ENCODE measurements around the gene TAS2R16.

TAS2R16 gene

DNA sequence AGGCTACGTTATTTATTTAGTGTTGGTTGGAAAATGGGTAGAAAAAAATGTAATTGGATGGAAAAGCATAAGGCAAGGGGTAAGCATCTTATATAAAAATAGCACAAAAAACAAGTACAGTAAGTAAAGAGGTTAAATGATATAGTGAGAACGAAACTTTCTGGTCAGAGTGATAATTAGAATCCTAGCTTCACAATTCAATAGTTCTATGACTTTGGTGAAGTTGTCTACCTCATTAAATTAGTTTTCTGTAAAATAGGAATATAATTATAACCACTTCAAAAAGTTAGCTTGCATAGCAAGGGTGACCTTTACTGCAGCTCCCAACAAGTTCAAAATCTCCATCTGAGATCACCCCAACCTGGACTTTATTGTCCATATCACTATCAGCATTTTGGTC, 30.8 kb upstream of the TAS2R16 start:
- TF ChIP-seq, protein P1, sequence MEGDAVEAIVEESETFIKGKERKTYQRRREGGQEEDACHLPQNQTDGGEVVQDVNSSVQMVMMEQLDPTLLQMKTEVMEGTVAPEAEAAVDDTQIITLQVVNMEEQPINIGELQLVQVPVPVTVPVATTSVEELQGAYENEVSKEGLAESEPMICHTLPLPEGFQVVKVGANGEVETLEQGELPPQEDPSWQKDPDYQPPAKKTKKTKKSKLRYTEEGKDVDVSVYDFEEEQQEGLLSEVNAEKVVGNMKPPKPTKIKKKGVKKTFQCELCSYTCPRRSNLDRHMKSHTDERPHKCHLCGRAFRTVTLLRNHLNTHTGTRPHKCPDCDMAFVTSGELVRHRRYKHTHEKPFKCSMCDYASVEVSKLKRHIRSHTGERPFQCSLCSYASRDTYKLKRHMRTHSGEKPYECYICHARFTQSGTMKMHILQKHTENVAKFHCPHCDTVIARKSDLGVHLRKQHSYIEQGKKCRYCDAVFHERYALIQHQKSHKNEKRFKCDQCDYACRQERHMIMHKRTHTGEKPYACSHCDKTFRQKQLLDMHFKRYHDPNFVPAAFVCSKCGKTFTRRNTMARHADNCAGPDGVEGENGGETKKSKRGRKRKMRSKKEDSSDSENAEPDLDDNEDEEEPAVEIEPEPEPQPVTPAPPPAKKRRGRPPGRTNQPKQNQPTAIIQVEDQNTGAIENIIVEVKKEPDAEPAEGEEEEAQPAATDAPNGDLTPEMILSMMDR (IDR thresholded peaks at IDR 0.05; ENCODE audit: low read depth, low read length, missing control alignments) = no peak
- H3K4me3 ChIP-seq (replicated peaks; ENCODE audit: low read depth, low read length) = no peak overlapping the region
- no peak for DNase-seq (ENCODE audit: extremely low read depth, low read depth)

DNA sequence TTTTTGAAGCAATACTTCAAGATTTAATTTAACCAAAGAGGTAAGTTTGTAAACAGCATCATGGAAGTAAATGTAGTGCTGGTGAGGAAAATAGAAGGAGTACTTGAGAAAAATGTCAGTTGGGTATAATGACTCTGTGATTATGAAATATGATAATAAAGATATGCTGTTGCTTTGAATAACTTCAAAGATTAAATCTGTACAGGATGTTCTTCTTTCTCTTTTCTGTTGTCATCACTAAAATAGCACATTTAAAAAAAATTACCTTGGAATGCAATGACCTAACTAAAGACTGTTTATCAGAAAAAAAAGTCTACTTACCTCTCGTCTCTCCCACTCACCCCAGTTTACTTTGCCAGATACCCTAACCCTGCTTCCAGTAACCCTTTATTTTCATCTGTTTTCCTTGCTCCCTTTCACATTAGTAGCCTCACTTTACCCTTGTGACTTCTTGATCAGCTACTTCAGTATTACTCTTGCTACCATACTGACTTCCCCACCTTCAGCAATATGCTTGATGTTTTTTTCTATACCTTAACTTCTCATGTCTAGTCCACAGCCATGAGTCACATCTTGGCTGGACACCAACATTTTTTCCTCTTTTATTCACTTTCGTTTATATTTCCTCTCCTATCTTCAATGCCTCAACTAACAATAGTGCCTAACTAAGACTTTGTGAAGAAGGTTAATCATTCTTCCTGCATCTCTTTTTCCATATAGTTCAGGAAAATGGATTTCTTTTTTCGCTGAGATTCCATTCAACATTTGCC, 29.7 kb upstream of the TAS2R16 start:
- no peak overlapping the region for H3K4me3 ChIP-seq (replicated peaks; ENCODE audit: low read depth, low read length)
- DNase-seq (ENCODE audit: extremely low read depth, low read depth) = no peak
- TF ChIP-seq, protein P1 (IDR thresholded peaks at IDR 0.05; ENCODE audit: low read depth, low read length, missing control alignments) = no peak

DNA sequence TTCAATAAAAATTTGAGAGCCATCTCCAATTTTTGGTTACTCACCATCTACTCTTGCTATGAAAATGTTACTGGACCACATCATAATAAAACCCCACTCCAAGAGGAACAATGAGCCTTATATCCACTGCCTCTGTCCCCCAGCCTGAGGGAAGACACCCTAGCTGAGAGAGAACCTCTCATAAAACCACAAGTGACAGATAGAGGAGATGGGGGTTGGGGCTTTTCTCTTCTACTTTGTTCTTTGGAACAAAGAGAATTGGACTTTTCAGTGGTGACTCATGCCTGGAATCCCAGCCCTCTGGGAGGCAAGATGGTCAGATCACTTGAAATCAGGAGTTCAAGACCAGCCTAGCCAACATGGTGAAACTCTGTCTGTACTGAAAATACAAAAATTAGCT, 27.6 kb upstream of the TAS2R16 start:
- TF ChIP-seq, protein P1 (IDR thresholded peaks at IDR 0.05; ENCODE audit: low read depth, low read length, missing control alignments) = no peak
- no peak for DNase-seq (ENCODE audit: extremely low read depth, low read depth)
- H3K4me3 ChIP-seq (replicated peaks; ENCODE audit: low read depth, low read length) = no peak overlapping the region

DNA sequence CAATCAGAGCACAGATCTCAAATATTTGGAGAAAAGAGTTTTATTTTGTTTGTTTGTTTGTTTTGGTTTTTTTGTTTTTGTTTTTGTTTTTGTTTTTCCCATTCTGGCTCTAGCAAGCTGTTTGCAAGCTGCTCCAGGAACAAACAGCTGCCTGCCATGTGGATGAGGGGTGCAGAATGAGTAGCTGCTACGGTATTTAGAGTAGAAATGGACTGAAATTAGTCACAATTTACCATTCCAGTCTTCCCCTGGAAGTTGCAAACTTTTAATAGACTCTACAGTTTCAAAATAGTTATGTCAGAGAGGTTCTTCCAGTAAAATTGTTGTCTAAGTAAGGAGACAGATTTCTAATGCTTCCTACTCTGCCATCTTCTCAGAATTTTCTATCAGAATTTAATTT, 27.1 kb upstream of the TAS2R16 start:
- H3K4me3 ChIP-seq (replicated peaks; ENCODE audit: low read depth, low read length) = no peak overlapping the region
- DNase-seq (ENCODE audit: extremely low read depth, low read depth) = no peak
- TF ChIP-seq, protein P1 (IDR thresholded peaks at IDR 0.05; ENCODE audit: low read depth, low read length, missing control alignments) = no peak

DNA sequence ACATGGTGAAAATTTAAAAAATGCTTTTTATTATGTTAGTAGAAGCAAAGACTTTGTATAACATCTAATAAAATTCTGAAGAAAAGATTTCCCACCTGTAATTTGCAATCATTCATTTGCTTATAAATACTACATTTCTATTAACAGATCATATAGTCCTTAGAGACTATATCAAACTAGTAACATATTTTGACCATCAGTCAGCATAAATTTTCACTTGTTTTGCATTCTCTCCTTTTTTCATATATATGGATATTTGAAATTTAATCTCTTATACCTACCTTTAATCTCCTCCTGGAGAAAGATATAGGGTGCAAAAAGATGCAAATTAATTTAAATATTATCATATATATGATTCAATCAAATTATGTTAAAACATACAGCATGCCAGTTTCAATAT, 16.9 kb upstream of the TAS2R16 start:
- DNase-seq (ENCODE audit: extremely low read depth, low read depth) = no peak
- H3K4me3 ChIP-seq (replicated peaks; ENCODE audit: low read depth, low read length) = no peak overlapping the region
- TF ChIP-seq, protein P1 (IDR thresholded peaks at IDR 0.05; ENCODE audit: low read depth, low read length, missing control alignments) = no peak

DNA sequence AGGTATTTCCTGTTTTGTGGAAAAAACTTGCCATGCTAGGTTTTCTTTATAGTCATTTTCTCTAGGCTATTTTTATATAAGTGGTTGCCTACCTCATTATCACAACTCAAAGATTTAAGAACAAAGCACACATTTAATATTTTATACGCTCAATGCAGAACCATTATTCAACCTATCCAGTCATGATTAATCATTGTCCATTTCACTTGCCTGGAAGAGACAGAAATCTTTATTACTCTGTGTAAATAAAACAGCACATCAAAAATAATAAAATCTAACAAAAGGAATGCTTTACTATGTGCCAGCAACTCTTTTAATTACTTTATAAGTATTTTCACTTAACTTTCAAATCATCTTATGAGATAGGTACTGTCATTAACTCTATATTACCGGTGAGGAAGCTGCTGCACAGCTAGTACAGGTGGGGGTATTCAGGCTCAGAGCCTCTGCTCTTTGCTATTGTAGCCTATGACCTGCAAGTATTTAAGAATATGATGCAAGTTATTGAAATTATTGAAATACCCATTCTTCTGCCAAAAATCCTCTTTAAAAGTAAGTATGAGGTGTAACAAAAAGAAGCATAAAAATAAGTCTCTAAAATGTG, 16.4 kb upstream of the TAS2R16 start:
- DNase-seq (ENCODE audit: extremely low read depth, low read depth) = no peak
- no peak overlapping the region for H3K4me3 ChIP-seq (replicated peaks; ENCODE audit: low read depth, low read length)
- TF ChIP-seq, protein P1 (IDR thresholded peaks at IDR 0.05; ENCODE audit: low read depth, low read length, missing control alignments) = no peak
